H9 (cell line): ENCODE results near the gene TNFRSF6B. TPM values are rescaled to one million over a fixed set of nuclear protein-coding genes. Genes with fewer than 3 reads are reported as not detected.

Experiments used
- DNase-seq: peaks from one replicate; pipeline ENCODE4 v3.0.0-alpha.2; 2017
- H2AFZ ChIP-seq: one replicate; pipeline ENCODE4 v1.6.1; 2013; ENCODE audit warnings: mild to moderate bottlenecking, low read length, control low read depth, moderate library complexity
- H2AK5ac ChIP-seq: 2 replicates; pipeline ENCODE4 v1.6.1; 2013; ENCODE audit warnings: low read length, control low read depth, mixed read lengths; ENCODE audit not compliant: insufficient read length
- H2BK120ac ChIP-seq: one replicate; pipeline ENCODE4 v1.6.1; 2013; ENCODE audit warnings: low read depth, mild to moderate bottlenecking, low read length, control low read depth, inconsistent platforms; ENCODE audit not compliant: poor library complexity, severe bottlenecking
- H2BK12ac ChIP-seq: 2 replicates; pipeline ENCODE4 v1.6.1; 2013; ENCODE audit warnings: low read length, control low read depth, mixed read lengths, low read depth; ENCODE audit not compliant: insufficient read length
- H2BK15ac ChIP-seq: 2 replicates; pipeline ENCODE4 v1.6.1; 2013; ENCODE audit warnings: low read depth, low read length, control low read depth
- H2BK20ac ChIP-seq: one replicate; pipeline ENCODE4 v1.6.1; 2013; ENCODE audit warnings: low read depth, mild to moderate bottlenecking, low read length, control low read depth, inconsistent platforms; ENCODE audit not compliant: poor library complexity, severe bottlenecking
- H2BK5ac ChIP-seq: 2 replicates; pipeline ENCODE4 v1.6.1; 2013; ENCODE audit warnings: low read length, control low read depth, mixed read lengths; ENCODE audit not compliant: insufficient read length
- H3K14ac ChIP-seq: 2 replicates; pipeline ENCODE4 v1.6.1; 2013; ENCODE audit warnings: low read length, control low read depth; ENCODE audit not compliant: insufficient read depth
- H3K18ac ChIP-seq: 2 replicates; pipeline ENCODE4 v1.6.1; 2013; ENCODE audit warnings: low read depth, mild to moderate bottlenecking, mixed read lengths, low read length, control low read depth; ENCODE audit not compliant: insufficient read length
- H3K23ac ChIP-seq: 2 replicates; pipeline ENCODE4 v1.6.1; 2013; ENCODE audit warnings: low read length, control low read depth, mixed read lengths, low read depth; ENCODE audit not compliant: insufficient read length
- H3K23me2 ChIP-seq: 2 replicates; pipeline ENCODE4 v1.6.1; 2013; ENCODE audit warnings: low read depth, mild to moderate bottlenecking, mixed read lengths, low read length, control low read depth; ENCODE audit not compliant: insufficient read length, poor library complexity, severe bottlenecking
- H3K27ac ChIP-seq: 2 replicates; pipeline ENCODE4 v1.5.1; 2013; ENCODE audit warnings: low read length, control low read depth, mixed read lengths, low read depth; ENCODE audit not compliant: insufficient read length
- H3K27me3 ChIP-seq: 2 replicates; pipeline ENCODE4 v1.6.1; 2013; ENCODE audit warnings: low read length, control low read depth, inconsistent platforms; ENCODE audit not compliant: insufficient read depth
- H3K4ac ChIP-seq: 2 replicates; pipeline ENCODE4 v1.6.1; 2013; ENCODE audit warnings: low read depth, mild to moderate bottlenecking, control low read depth, inconsistent platforms, low read length, moderate library complexity
- H3K4me1 ChIP-seq: 2 replicates; pipeline ENCODE4 v1.6.1; 2013; ENCODE audit warnings: low read length, control low read depth, inconsistent platforms; ENCODE audit not compliant: insufficient read depth
- H3K4me2 ChIP-seq: 2 replicates; pipeline ENCODE4 v1.6.1; 2013; ENCODE audit warnings: low read length, control low read depth, mixed read lengths; ENCODE audit not compliant: insufficient read length, insufficient read depth
- H3K56ac ChIP-seq: 2 replicates; pipeline ENCODE4 v1.6.1; 2013; ENCODE audit warnings: low read depth, mild to moderate bottlenecking, mixed read lengths, low read length, control low read depth; ENCODE audit not compliant: insufficient read length
- H3K79me1 ChIP-seq: 2 replicates; pipeline ENCODE4 v1.6.1; 2013; ENCODE audit warnings: low read depth, mild to moderate bottlenecking, moderate library complexity, low read length, control low read depth, inconsistent platforms; ENCODE audit not compliant: insufficient read depth, poor library complexity, severe bottlenecking
- H3K79me2 ChIP-seq: 2 replicates; pipeline ENCODE4 v1.6.1; 2013; ENCODE audit warnings: low read length, control low read depth, inconsistent platforms; ENCODE audit not compliant: insufficient read depth
- H3K9ac ChIP-seq: 2 replicates; pipeline ENCODE4 v1.6.1; 2013; ENCODE audit warnings: low read length, control low read depth, mixed read lengths; ENCODE audit not compliant: insufficient read length; ENCODE audit errors: extremely low read depth
- H3K9me3 ChIP-seq: one replicate; pipeline ENCODE4 v1.6.1; 2013; ENCODE audit warnings: low read depth, low read length, inconsistent platforms; ENCODE audit not compliant: control insufficient read depth
- H3T11ph ChIP-seq: one replicate; pipeline ENCODE4 v1.6.1; 2013; ENCODE audit warnings: mild to moderate bottlenecking, low read length, control low read depth, inconsistent platforms
- H4K20me1 ChIP-seq: one replicate; pipeline ENCODE4 v1.6.1; 2013; ENCODE audit not compliant: control insufficient read depth, insufficient read length, insufficient read depth
- H4K5ac ChIP-seq: 2 replicates; pipeline ENCODE4 v1.6.1; 2013; ENCODE audit warnings: low read depth, mild to moderate bottlenecking, mixed read lengths, low read length, control low read depth; ENCODE audit not compliant: insufficient read length
- H4K8ac ChIP-seq: replicated peaks from 2 replicates; pipeline ENCODE4 v1.6.1; 2013; ENCODE audit warnings: low read length, control low read depth, mixed read lengths, low read depth; ENCODE audit not compliant: insufficient read length
- H4K91ac ChIP-seq: 2 replicates; pipeline ENCODE4 v1.6.1; 2013; ENCODE audit warnings: low read depth, mild to moderate bottlenecking, moderate library complexity, mixed read lengths, low read length, control low read depth; ENCODE audit not compliant: insufficient read length
- H3K27ac Mint-ChIP-seq, 3 experiments: 2 replicates in 2 of 3; 3 replicates in 1 of 3; pipeline ENCODE4 v1.8.0; 2020 to 2021; ENCODE audit warnings: mixed read lengths in 3 of 3, mild to moderate bottlenecking in 1 of 3, moderate library complexity in 1 of 3
- H3K27me3 Mint-ChIP-seq: 2 replicates; pipeline ENCODE4 v1.8.0; 2021; ENCODE audit warnings: low read depth, mild to moderate bottlenecking, moderate library complexity, mixed read lengths
- H3K36me3 Mint-ChIP-seq, 3 experiments: 2 replicates in 2 of 3; 3 replicates in 1 of 3; pipeline ENCODE4 v1.8.0; 2020 to 2021; ENCODE audit warnings: low read depth in 3 of 3, mixed read lengths in 3 of 3; ENCODE audit not compliant: insufficient read depth in 1 of 3
- H3K4me1 Mint-ChIP-seq, 2 experiments: 2 replicates each; pipeline ENCODE4 v1.8.0; 2020; ENCODE audit warnings: mixed read lengths in 2 of 2
- H3K4me3 Mint-ChIP-seq, 2 experiments: 2 replicates in 1 of 2; 3 replicates in 1 of 2; pipeline ENCODE4 v1.8.0; 2020 to 2021; ENCODE audit warnings: mild to moderate bottlenecking in 2 of 2, mixed read lengths in 2 of 2, moderate library complexity in 1 of 2
- H3K9me3 Mint-ChIP-seq, 2 experiments: 2 replicates in 1 of 2; 3 replicates in 1 of 2; pipeline ENCODE4 v1.8.0; 2020; ENCODE audit warnings: mild to moderate bottlenecking in 2 of 2, mixed read lengths in 2 of 2, moderate library complexity in 1 of 2
- CTCF ChIP-seq: fragments of 200-600 bp; sonication (generic); conservative IDR thresholded peaks from 3 replicates; pipeline ENCODE4 v1.8.0; 2021; ENCODE audit warnings: antibody characterized with exemption, mild to moderate bottlenecking
- WGBS: extraction: QIAGEN DNeasy Blood & Tissue Kit; methylation state at CpG from one replicate; pipeline ENCODE4 v1.1.7; 2013; ENCODE audit warnings: missing lambda C conversion rate, low lambda C conversion rate, mixed read lengths; ENCODE audit not compliant: insufficient read length; ENCODE audit errors: extremely low coverage; 5-methylcytosine and 5-hydroxymethylcytosine counted together
- total RNA-seq: library from RNA; stranded (reverse); gene quantifications from 2 replicates; pipeline ENCODE4 v1.2.1, GENCODE V29; 2021

TNFRSF6B gene
- total RNA-seq, 1 experiment from 2014 or later = not detected

GRCh38 chr20:63737945-63738686 lies 41.7 kb downstream of the TNFRSF6B start:
- no peak for TF ChIP-seq CTCF
- H3K27ac ChIP-seq = no peak overlapping the region
- WGBS = no CpG with 5 or more reads among the region's 43 CpGs
- no peak overlapping the region for H3K23ac ChIP-seq
- no peak overlapping the region for H3K9ac ChIP-seq
- H3K14ac ChIP-seq = no peak overlapping the region
- H3K4me2 ChIP-seq = peak overlapping the region; percentile 37
- no peaks in the 10 kb centered on the region for H3K4me1 ChIP-seq
- no peak overlapping the region for H2AFZ ChIP-seq
- H4K5ac ChIP-seq = no peak overlapping the region
- no peak overlapping the region for H2BK120ac ChIP-seq
- no peak overlapping the region for H2AK5ac ChIP-seq
- H4K20me1 ChIP-seq = no peaks in the 10 kb centered on the region
- no peak overlapping the region for H3K4ac ChIP-seq
- Mint-ChIP-seq H3K36me3 (peaks cover 10 to 18% (median 10%) of the 10 kb centered on the region in 3 experiments; a peak in 6 of 7 replicates), H3K4me1 (peaks cover 0 to 2% of the 10 kb centered on the region in 2 experiments; a peak in 1 of 4 replicates), H3K27ac (no peak overlapping the region), H3K27me3 (no peaks in the 10 kb centered on the region; the same call in 1 of the 2 replicates), H3K4me3 (peak overlapping the region in 1 of 2 experiments; percentile 17; a peak in 1 of 5 replicates), H3K9me3 (no peaks in the 10 kb centered on the region)
- no peak overlapping the region for H2BK5ac ChIP-seq
- no peak overlapping the region for H2BK12ac ChIP-seq
- peaks cover 9% of the 10 kb centered on the region for H3K23me2 ChIP-seq
- H2BK20ac ChIP-seq = no peak overlapping the region
- H3T11ph ChIP-seq = no peak overlapping the region
- no peak overlapping the region for H3K18ac ChIP-seq
- H3K27me3 ChIP-seq = no peaks in the 10 kb centered on the region
- no peak overlapping the region for H4K91ac ChIP-seq
- peak; percentile 54 for DNase-seq
- no peaks in the 10 kb centered on the region for H3K79me1 ChIP-seq
- no peak overlapping the region for H4K8ac ChIP-seq
- H3K79me2 ChIP-seq = no peaks in the 10 kb centered on the region
- no peak overlapping the region for H3K56ac ChIP-seq
- H3K9me3 ChIP-seq = no peaks in the 10 kb centered on the region
- H2BK15ac ChIP-seq = no peak overlapping the region
